ENCODE measurements around the gene JOSD2. TPM values are rescaled to one million over a fixed set of nuclear protein-coding genes. Genes with fewer than 3 reads are reported as not detected.
A peak's percentile ranks its signal among the peaks of the same experiment; 100 is the strongest.

Gene JOSD2
- total RNA-seq, 1 experiment from 2014 or later, result 5.4 TPM

DNA sequence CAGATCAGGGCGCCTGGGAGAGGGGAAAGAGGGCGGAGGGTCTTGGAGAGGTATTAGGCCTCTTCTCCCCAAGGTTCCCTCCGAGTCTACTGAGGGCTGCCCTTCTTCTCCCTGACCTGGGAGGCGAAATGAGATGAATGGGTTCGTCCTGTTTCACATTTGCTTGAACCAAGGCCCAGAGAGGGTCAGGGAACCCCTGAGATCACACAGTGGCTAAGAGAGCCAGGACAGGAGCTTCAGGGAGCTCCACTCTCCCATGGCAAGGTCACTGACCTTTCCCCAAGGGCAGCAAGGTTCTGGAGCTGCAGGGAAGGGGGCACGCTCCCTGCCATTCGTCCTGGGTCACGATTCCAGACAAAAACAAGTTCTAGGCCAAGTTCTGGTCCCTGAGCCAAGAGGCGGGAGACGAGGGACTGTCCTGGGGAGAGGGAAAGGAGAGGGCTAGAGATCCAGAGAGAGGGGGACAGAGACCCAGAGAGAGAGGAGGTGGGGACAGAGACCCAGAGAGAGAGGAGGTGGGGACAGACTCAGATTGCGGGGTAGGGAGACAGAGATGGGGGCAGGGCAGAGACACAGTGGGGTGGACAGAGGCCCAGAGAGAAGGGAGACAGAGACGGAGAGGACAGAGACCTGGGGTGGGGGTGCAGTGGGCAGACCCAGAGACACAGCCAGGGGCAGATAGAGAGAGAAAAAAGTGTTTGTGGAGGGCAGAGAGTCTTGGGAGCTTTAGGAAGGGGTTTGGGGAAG, 2.2 kb upstream of the JOSD2 start:
- peak overlapping the region in 1 of 2 experiments; percentile 65; a peak in 1 of 5 replicates for H3K4me3 Mint-ChIP-seq
- no peak overlapping the region for H2BK15ac ChIP-seq (ENCODE audit: low read depth, low read length)

More for the DNA sequence above, 2.2 kb upstream of the JOSD2 start:
- Histone ChIP-seq H2BK5ac (ENCODE audit: insufficient read length, low read length) (no peak overlapping the region), H3K56ac (ENCODE audit: insufficient read length, low read depth, low read length) (no peak overlapping the region), H3K4me1 (ENCODE audit: insufficient read depth, low read length) (no peaks in the 10 kb centered on the region), H3K9me3 (ENCODE audit: control insufficient read depth, low read depth, low read length) (no peaks in the 10 kb centered on the region), H2BK120ac (ENCODE audit: low read depth, low read length, poor library complexity, severe bottlenecking) (no peak overlapping the region), H4K20me1 (ENCODE audit: control insufficient read depth, insufficient read depth, insufficient read length) (no peaks in the 10 kb centered on the region), H2BK20ac (ENCODE audit: low read depth, low read length, poor library complexity, severe bottlenecking) (no peak overlapping the region), H2AFZ (ENCODE audit: low read length) (no peak overlapping the region), H3K4ac (ENCODE audit: low read depth, low read length) (no peak overlapping the region), H2BK12ac (ENCODE audit: insufficient read length, low read depth, low read length) (no peak overlapping the region), H3K79me2 (ENCODE audit: insufficient read depth, low read length) (no peaks in the 10 kb centered on the region), H3K9ac (ENCODE audit: extremely low read depth, insufficient read length, low read length) (no peak overlapping the region), H3K18ac (ENCODE audit: insufficient read length, low read depth, low read length) (no peak overlapping the region), H4K91ac (ENCODE audit: insufficient read length, low read depth, low read length) (no peak overlapping the region), H3K23me2 (ENCODE audit: insufficient read length, low read depth, low read length, poor library complexity, severe bottlenecking) (no peaks in the 10 kb centered on the region), H3K14ac (ENCODE audit: insufficient read depth, low read length) (no peak overlapping the region), H3K23ac (ENCODE audit: insufficient read length, low read depth, low read length) (no peak overlapping the region), H2AK5ac (ENCODE audit: insufficient read length, low read length) (no peak overlapping the region), H3K27ac (ENCODE audit: insufficient read length, low read depth, low read length) (no peak overlapping the region), H3T11ph (ENCODE audit: low read length) (no peak overlapping the region), H3K27me3 (ENCODE audit: insufficient read depth, low read length) (peaks cover under 1% of the 10 kb centered on the region; the same call in 1 of the 2 replicates), H4K5ac (ENCODE audit: insufficient read length, low read depth, low read length) (no peak overlapping the region), H3K79me1 (ENCODE audit: insufficient read depth, low read depth, low read length, poor library complexity, severe bottlenecking) (no peaks in the 10 kb centered on the region), H3K4me2 (ENCODE audit: insufficient read depth, insufficient read length, low read length) (no peak overlapping the region), H4K8ac (replicated peaks; ENCODE audit: insufficient read length, low read depth, low read length) (no peak overlapping the region)
- no peak for TF ChIP-seq CTCF (conservative IDR thresholded peaks at IDR 0.05)
- peak overlapping the region in 1 of 3 experiments; percentile 21; a peak in 1 of 7 replicates for H3K27ac Mint-ChIP-seq
- H3K27me3 Mint-ChIP-seq (ENCODE audit: low read depth), result peaks cover 51% of the 10 kb centered on the region
- peaks cover 7 to 27% of the 10 kb centered on the region in 2 experiments for H3K4me1 Mint-ChIP-seq
- H3K36me3 Mint-ChIP-seq (ENCODE audit: insufficient read depth in 1 of 3, low read depth in 3 of 3), result peaks cover 0 to under 1% (median 0%) of the 10 kb centered on the region in 3 experiments; a peak in 1 of 7 replicates
- DNase-seq, result no peak
- H3K9me3 Mint-ChIP-seq, result no peaks in the 10 kb centered on the region; a peak in 1 of 5 replicates
- WGBS (ENCODE audit: extremely low coverage, insufficient read length, low lambda C conversion rate), result no CpG with 5 or more reads among the region's 12 CpGs

All from H9 (cell line).